PFSK-1 (cell line): Measurements from ENCODE around the gene MRPS10.

ENCODE experiments used
- POLR2AphosphoS5 ChIP-seq: IDR thresholded peaks from 2 replicates; pipeline ENCODE4 v1.6.1; 2012; ENCODE audit warnings: low read depth, mild to moderate bottlenecking, control low read depth, low read length, moderate library complexity
- TAF1 ChIP-seq: IDR thresholded peaks from 2 replicates; pipeline ENCODE4 v1.6.1; 2012; ENCODE audit warnings: low read length, control low read depth, borderline replicate concordance; ENCODE audit not compliant: insufficient read depth
- TF ChIP-seq, protein P1 (sequence below), 2 experiments: IDR thresholded peaks; 2 replicates each; pipeline versions ENCODE4 v1.6.1 to v1.8.0; 2011 to 2012; ENCODE audit warnings: low read depth in 2 of 2, low read length in 2 of 2, control low read depth in 1 of 2, inconsistent platforms in 1 of 2, mild to moderate bottlenecking in 1 of 2, moderate library complexity in 1 of 2; ENCODE audit not compliant: insufficient read depth in 1 of 2

GRCh38 chr6:42182101-42182500, 35.6 kb downstream of the MRPS10 start:
- no peak for TF ChIP-seq POLR2AphosphoS5
- no peak for TF ChIP-seq TAF1
- TF ChIP-seq, protein P1, sequence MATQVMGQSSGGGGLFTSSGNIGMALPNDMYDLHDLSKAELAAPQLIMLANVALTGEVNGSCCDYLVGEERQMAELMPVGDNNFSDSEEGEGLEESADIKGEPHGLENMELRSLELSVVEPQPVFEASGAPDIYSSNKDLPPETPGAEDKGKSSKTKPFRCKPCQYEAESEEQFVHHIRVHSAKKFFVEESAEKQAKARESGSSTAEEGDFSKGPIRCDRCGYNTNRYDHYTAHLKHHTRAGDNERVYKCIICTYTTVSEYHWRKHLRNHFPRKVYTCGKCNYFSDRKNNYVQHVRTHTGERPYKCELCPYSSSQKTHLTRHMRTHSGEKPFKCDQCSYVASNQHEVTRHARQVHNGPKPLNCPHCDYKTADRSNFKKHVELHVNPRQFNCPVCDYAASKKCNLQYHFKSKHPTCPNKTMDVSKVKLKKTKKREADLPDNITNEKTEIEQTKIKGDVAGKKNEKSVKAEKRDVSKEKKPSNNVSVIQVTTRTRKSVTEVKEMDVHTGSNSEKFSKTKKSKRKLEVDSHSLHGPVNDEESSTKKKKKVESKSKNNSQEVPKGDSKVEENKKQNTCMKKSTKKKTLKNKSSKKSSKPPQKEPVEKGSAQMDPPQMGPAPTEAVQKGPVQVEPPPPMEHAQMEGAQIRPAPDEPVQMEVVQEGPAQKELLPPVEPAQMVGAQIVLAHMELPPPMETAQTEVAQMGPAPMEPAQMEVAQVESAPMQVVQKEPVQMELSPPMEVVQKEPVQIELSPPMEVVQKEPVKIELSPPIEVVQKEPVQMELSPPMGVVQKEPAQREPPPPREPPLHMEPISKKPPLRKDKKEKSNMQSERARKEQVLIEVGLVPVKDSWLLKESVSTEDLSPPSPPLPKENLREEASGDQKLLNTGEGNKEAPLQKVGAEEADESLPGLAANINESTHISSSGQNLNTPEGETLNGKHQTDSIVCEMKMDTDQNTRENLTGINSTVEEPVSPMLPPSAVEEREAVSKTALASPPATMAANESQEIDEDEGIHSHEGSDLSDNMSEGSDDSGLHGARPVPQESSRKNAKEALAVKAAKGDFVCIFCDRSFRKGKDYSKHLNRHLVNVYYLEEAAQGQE (IDR thresholded peaks at IDR 0.05; ENCODE audit: insufficient read depth in 1 of 2, low read depth in 2 of 2, low read length in 2 of 2): no peak
